SK-N-SH (cell line): ENCODE results near the gene AGBL2. TPM values are rescaled to one million over a fixed set of nuclear protein-coding genes. Genes with fewer than 3 reads are reported as not detected.

Source experiments
- CTCF ChIA-PET: fragments of 300-600, 350-600 bp; formaldehyde crosslinking; extraction: SDS; loops from one replicate; lab custom pipeline; 2021; lab: Yijun Ruan, JAX
- POLR2A ChIA-PET: fragments of 350-600 bp; sonication (Branson Sonifier 250); formaldehyde crosslinking; extraction: SDS; loops from one replicate; lab custom pipeline; 2020; ENCODE audit warnings: antibody characterized with exemption, inconsistent platforms; lab: Yijun Ruan, JAX
- DNase-seq: peaks from one replicate; pipeline ENCODE4 v3.0.0; 2012
- H2AFZ ChIP-seq: fragments of 200-600 bp; sonication (generic); 2 replicates; pipeline ENCODE4 v1.8.1; 2016; ENCODE audit warnings: antibody characterized with exemption, mild to moderate bottlenecking, low read depth
- H3F3A ChIP-seq: fragments of 200-600 bp; sonication (generic); replicated peaks from 2 replicates; pipeline ENCODE3; 2016; ENCODE audit warnings: antibody characterized with exemption, mild to moderate bottlenecking; ENCODE audit not compliant: insufficient read depth
- H3K27ac ChIP-seq, 2 experiments: fragments of 200-500 bp in 1 of 2; fragments of 200-600 bp in 1 of 2; sonication (Bioruptor generic) in 1 of 2; sonication (generic), shearing (Covaris generic) in 1 of 2; 2 replicates each; pipeline versions ENCODE4 v1.5.1 to v1.6.1; 2014 to 2016; ENCODE audit warnings: low read depth in 2 of 2, inconsistent platforms in 1 of 2, low read length in 1 of 2, mild to moderate bottlenecking in 1 of 2, mixed read lengths in 1 of 2
- H3K27me3 ChIP-seq: fragments of 200-600 bp; sonication (generic), shearing (Covaris generic); 2 replicates; pipeline ENCODE4 v1.6.1; 2016; ENCODE audit warnings: mixed run types; ENCODE audit not compliant: insufficient read depth
- H3K36me3 ChIP-seq, 2 experiments: fragments of 200-500 bp in 1 of 2; fragments of 200-600 bp in 1 of 2; sonication (Bioruptor generic) in 1 of 2; sonication (generic) in 1 of 2; replicated peaks in 1 of 2; 2 replicates each; pipeline versions ENCODE3 to v1.5.1; 2014 to 2016; ENCODE audit warnings: low read length in 1 of 2, mild to moderate bottlenecking in 1 of 2; ENCODE audit not compliant: insufficient read depth in 2 of 2, control insufficient read depth in 1 of 2
- H3K4me1 ChIP-seq, 2 experiments: fragments of 200-500 bp in 1 of 2; fragments of 200-600 bp in 1 of 2; sonication (Bioruptor generic) in 1 of 2; sonication (generic), shearing (Covaris generic) in 1 of 2; 2 replicates each; pipeline versions ENCODE4 v1.5.1 to v1.6.1; 2014 to 2016; ENCODE audit warnings: low read depth in 1 of 2, low read length in 1 of 2, mixed run types in 1 of 2; ENCODE audit not compliant: insufficient read depth in 2 of 2, control insufficient read depth in 1 of 2
- H3K4me2 ChIP-seq: fragments of 200-600 bp; sonication (generic), shearing (Covaris generic); 2 replicates; pipeline ENCODE4 v1.6.1; 2017; ENCODE audit warnings: mixed run types
- H3K4me3 ChIP-seq, 2 experiments: fragments of 200-500 bp in 1 of 2; fragments of 200-600 bp in 1 of 2; sonication (Bioruptor generic) in 1 of 2; sonication (generic), shearing (Covaris generic) in 1 of 2; 2 replicates each; pipeline versions ENCODE4 v1.5.1 to v1.8.1; 2014 to 2016; ENCODE audit warnings: low read depth in 2 of 2, inconsistent platforms in 1 of 2, low read length in 1 of 2, mild to moderate bottlenecking in 1 of 2, mixed read lengths in 1 of 2, moderate library complexity in 1 of 2
- H3K79me2 ChIP-seq: fragments of 200-600 bp; sonication (generic); 2 replicates; pipeline ENCODE4 v1.8.1; 2017; ENCODE audit warnings: mild to moderate bottlenecking; ENCODE audit not compliant: insufficient read depth
- H3K9ac ChIP-seq: fragments of 200-600 bp; sonication (generic); 2 replicates; pipeline ENCODE4 v1.6.1; 2017; ENCODE audit warnings: mixed run types
- H3K9me2 ChIP-seq: fragments of 200-600 bp; sonication (generic); 2 replicates; pipeline ENCODE4 v1.6.1; 2017; ENCODE audit warnings: mixed run types
- H3K9me3 ChIP-seq: fragments of 200-600 bp; sonication (generic); 2 replicates; pipeline ENCODE4 v1.6.1; 2017; ENCODE audit warnings: mixed run types, mild to moderate bottlenecking, moderate library complexity
- H4K20me1 ChIP-seq: fragments of 200-600 bp; sonication (generic); 2 replicates; pipeline ENCODE4 v1.6.1; 2017; ENCODE audit warnings: mild to moderate bottlenecking, mixed run types; ENCODE audit not compliant: insufficient read depth
- FOSL2 ChIP-seq: IDR thresholded peaks from 2 replicates; pipeline ENCODE4 v1.4.0; 2012; ENCODE audit warnings: low read depth, mild to moderate bottlenecking, moderate library complexity, borderline replicate concordance
- FOXJ3 ChIP-seq: sonication (generic); formaldehyde crosslinking; IDR thresholded peaks from 2 replicates; pipeline ENCODE4 v1.5.1; 2020; ENCODE audit warnings: mild to moderate bottlenecking, missing genetic modification reagents
- JUND ChIP-seq: IDR thresholded peaks from 2 replicates; pipeline ENCODE4 v1.4.0; 2012
- NRF1 ChIP-seq: IDR thresholded peaks from 2 replicates; pipeline ENCODE4 v1.6.1; 2012; ENCODE audit warnings: low read depth, mild to moderate bottlenecking, low read length
- PBX3 ChIP-seq: IDR thresholded peaks from 2 replicates; pipeline ENCODE4; 2012
- RCOR1 ChIP-seq: fragments of 150-350 bp; IDR thresholded peaks from 2 replicates; pipeline ENCODE4 v1.6.1; 2017; ENCODE audit warnings: antibody characterized with exemption, low read length
- REST ChIP-seq: IDR thresholded peaks from 2 replicates; pipeline ENCODE4 v1.6.1; 2012; ENCODE audit warnings: mild to moderate bottlenecking, low read depth, low read length, moderate library complexity
- TAF1 ChIP-seq: IDR thresholded peaks from 2 replicates; pipeline ENCODE4 v1.6.1; 2012; ENCODE audit warnings: low read depth, mild to moderate bottlenecking, low read length, moderate library complexity, borderline replicate concordance
- TCF12 ChIP-seq: IDR thresholded peaks from 2 replicates; pipeline ENCODE4 v1.4.0; 2012
- YY1 ChIP-seq: IDR thresholded peaks from 2 replicates; pipeline ENCODE4 v1.4.0; 2012; ENCODE audit warnings: low read depth, mild to moderate bottlenecking
- WGBS: methylation state at CpG from one replicate; pipeline ENCODE4 v1.1.6; 2017; ENCODE audit warnings: low lambda C conversion rate; 5-methylcytosine and 5-hydroxymethylcytosine counted together
- polyA plus RNA-seq, 3 experiments: library from polyadenylated mRNA; depleted of rRNA; stranded (reverse); fragments of >200 nt; gene quantifications; 2 replicates each; pipeline ENCODE4 v1.2.3, GENCODE V29; 2012
- TF ChIP-seq, protein P1 (sequence below): fragments of 150-350 bp; IDR thresholded peaks from 2 replicates; pipeline ENCODE4 v1.6.1; 2016; ENCODE audit warnings: mild to moderate bottlenecking, low read depth, low read length

AGBL2 gene
- polyA plus RNA-seq, 1 of the 3 experiments (the other 2 are of a cell fraction), result 5.5 TPM

GRCh38 chr11:47645500-47645899 is 69.7 kb downstream of the AGBL2 start:
- ChIA-PET CTCF (no interaction called here), POLR2A (no interaction called here)
- DNase-seq, result no peak
- Histone ChIP-seq H3K79me2 (peaks cover 18% of the 10 kb centered on the region), H3K4me3 (no peak overlapping the region), H4K20me1 (no peaks in the 10 kb centered on the region), H3K36me3 (no peaks in the 10 kb centered on the region), H3K4me1 (peaks cover 0 to 18% of the 10 kb centered on the region in 2 experiments; a peak in 3 of 4 replicates), H3K9me3 (no peaks in the 10 kb centered on the region)
- WGBS, result 85% methylated on average over 6 of the region's 6 CpGs
- TF ChIP-seq REST, result no peak
- TF ChIP-seq JUND, result no peak
- TF ChIP-seq FOXJ3, result no peak
- no peak for TF ChIP-seq PBX3
- TF ChIP-seq TAF1, result no peak
- TF ChIP-seq, protein P1, sequence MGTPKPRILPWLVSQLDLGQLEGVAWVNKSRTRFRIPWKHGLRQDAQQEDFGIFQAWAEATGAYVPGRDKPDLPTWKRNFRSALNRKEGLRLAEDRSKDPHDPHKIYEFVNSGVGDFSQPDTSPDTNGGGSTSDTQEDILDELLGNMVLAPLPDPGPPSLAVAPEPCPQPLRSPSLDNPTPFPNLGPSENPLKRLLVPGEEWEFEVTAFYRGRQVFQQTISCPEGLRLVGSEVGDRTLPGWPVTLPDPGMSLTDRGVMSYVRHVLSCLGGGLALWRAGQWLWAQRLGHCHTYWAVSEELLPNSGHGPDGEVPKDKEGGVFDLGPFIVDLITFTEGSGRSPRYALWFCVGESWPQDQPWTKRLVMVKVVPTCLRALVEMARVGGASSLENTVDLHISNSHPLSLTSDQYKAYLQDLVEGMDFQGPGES, result no peak
- no peak for TF ChIP-seq NRF1
- no peak for TF ChIP-seq TCF12
- TF ChIP-seq FOSL2, result no peak
- TF ChIP-seq RCOR1, result no peak
- no peak for TF ChIP-seq YY1
- TF ChIP-seq, all 33 proteins: peak for 0
- no peak overlapping the region for H3K9ac ChIP-seq
- H2AFZ ChIP-seq, result no peak overlapping the region
- H3F3A ChIP-seq, result no peaks in the 10 kb centered on the region
- no peaks in the 10 kb centered on the region for H3K9me2 ChIP-seq
- no peak overlapping the region for H3K4me2 ChIP-seq
- no peak overlapping the region for H3K27ac ChIP-seq
- H3K27me3 ChIP-seq, result no peaks in the 10 kb centered on the region
